Measurements from ENCODE around the gene NUDCD3.

DNA sequence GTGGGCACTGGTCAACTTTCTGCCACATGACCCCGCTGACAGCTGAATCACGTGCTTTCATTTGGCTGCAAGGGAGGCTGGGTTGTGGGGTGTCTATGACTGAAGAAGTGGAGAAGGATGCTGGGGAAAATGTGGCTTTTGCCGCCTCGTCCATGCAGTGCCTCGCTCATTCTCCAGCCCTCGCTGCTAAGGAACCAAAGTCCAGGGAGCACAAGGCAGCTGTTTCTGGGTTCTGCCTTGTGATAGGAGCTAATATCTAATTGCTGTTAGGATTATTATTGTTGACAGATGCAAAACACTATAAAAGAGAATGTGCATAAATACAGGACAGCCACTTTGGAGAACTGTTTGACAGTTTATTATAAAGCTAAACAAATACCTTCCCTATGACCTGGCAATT, 160.1 kb downstream of the NUDCD3 start:
- TF ChIP-seq, protein P1, sequence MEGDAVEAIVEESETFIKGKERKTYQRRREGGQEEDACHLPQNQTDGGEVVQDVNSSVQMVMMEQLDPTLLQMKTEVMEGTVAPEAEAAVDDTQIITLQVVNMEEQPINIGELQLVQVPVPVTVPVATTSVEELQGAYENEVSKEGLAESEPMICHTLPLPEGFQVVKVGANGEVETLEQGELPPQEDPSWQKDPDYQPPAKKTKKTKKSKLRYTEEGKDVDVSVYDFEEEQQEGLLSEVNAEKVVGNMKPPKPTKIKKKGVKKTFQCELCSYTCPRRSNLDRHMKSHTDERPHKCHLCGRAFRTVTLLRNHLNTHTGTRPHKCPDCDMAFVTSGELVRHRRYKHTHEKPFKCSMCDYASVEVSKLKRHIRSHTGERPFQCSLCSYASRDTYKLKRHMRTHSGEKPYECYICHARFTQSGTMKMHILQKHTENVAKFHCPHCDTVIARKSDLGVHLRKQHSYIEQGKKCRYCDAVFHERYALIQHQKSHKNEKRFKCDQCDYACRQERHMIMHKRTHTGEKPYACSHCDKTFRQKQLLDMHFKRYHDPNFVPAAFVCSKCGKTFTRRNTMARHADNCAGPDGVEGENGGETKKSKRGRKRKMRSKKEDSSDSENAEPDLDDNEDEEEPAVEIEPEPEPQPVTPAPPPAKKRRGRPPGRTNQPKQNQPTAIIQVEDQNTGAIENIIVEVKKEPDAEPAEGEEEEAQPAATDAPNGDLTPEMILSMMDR (IDR thresholded peaks at IDR 0.05) = no peak
- TF ChIP-seq POLR2A (IDR thresholded peaks at IDR 0.05) (no peak), EP300 (IDR thresholded peaks at IDR 0.05) (no peak), POLR2AphosphoS5 (IDR thresholded peaks at IDR 0.05) (no peak)
